Islet of Langerhans (tissue), 1 donor: ENCODE results near the gene DIS3L2.
A peak's percentile ranks its signal among the peaks of the same experiment; 100 is the strongest.

ENCODE experiments used
- FAIRE-seq: peaks from one replicate; lab custom pipeline; 2011; peaks lifted over from hg19 to GRCh38; lab: Jason Lieb, UNC

The DIS3L2 gene

GRCh38 chr2:231955758-231956472 is 5.6 kb upstream of the DIS3L2 start:
- no peak for FAIRE-seq

GRCh38 chr2:231957913-231958763 is 3.4 kb upstream of the DIS3L2 start:
- no peak for FAIRE-seq

- no peak for FAIRE-seq
These were observed 634 bp upstream of the DIS3L2 start for GRCh38 chr2:231960810-231961348.

GRCh38 chr2:231965102-231965501 is 3.6 kb downstream of the DIS3L2 start:
- no peak for FAIRE-seq

GRCh38 chr2:231966886-231967285 is 5.4 kb downstream of the DIS3L2 start:
- FAIRE-seq: no peak

- FAIRE-seq: no peak
These were observed 7.3 kb downstream of the DIS3L2 start for GRCh38 chr2:231968820-231969219.

GRCh38 chr2:231970461-231970860 is 8.9 kb downstream of the DIS3L2 start:
- no peak for FAIRE-seq

- no peak for FAIRE-seq
These were observed 13.5 kb downstream of the DIS3L2 start for GRCh38 chr2:231975001-231975400.

GRCh38 chr2:231977430-231977829 is 15.9 kb downstream of the DIS3L2 start:
- FAIRE-seq: no peak

GRCh38 chr2:231984992-231985391 is 23.5 kb downstream of the DIS3L2 start:
- FAIRE-seq: no peak

- FAIRE-seq: no peak
These were observed 24.3 kb downstream of the DIS3L2 start for GRCh38 chr2:231985823-231986261.

- FAIRE-seq: no peak
These were observed 25.7 kb downstream of the DIS3L2 start for GRCh38 chr2:231987124-231987727.

- no peak for FAIRE-seq
These were observed 26.8 kb downstream of the DIS3L2 start for GRCh38 chr2:231988179-231988866.

GRCh38 chr2:231991664-231992063 is 30.2 kb downstream of the DIS3L2 start:
- no peak for FAIRE-seq

- no peak for FAIRE-seq
These were observed 31.4 kb downstream of the DIS3L2 start for GRCh38 chr2:231992888-231993287.

GRCh38 chr2:231996797-231997540 is 35.5 kb downstream of the DIS3L2 start:
- no peak for FAIRE-seq

GRCh38 chr2:231998046-231998445 is 36.5 kb downstream of the DIS3L2 start:
- FAIRE-seq: no peak

GRCh38 chr2:232000439-232000838 is 38.9 kb downstream of the DIS3L2 start:
- FAIRE-seq: peak; percentile 84

- no peak for FAIRE-seq
These were observed 39.6 kb downstream of the DIS3L2 start for GRCh38 chr2:232001073-232001472.

- FAIRE-seq: no peak
These were observed 44.7 kb downstream of the DIS3L2 start for GRCh38 chr2:232006253-232006652.

GRCh38 chr2:232008907-232009638 is 47.6 kb downstream of the DIS3L2 start:
- peak; percentile 82 for FAIRE-seq
